Mucosa of descending colon (tissue), 3 donors: ENCODE data around the gene ARFIP2. TPM values are rescaled to one million over a fixed set of nuclear protein-coding genes. Genes with fewer than 3 reads are reported as not detected.

Source experiments
- ATAC-seq: fragments of 200-7000 bp; cut with Tn5 transposase; one replicate; pipeline ENCODE4 v1.9.1; 2020; ENCODE audit warnings: mild to moderate bottlenecking, moderate library complexity
- DNase-seq, 3 donors: peaks; one replicate each; pipeline ENCODE4 v3.0.0-alpha.2; 2020
- H3K36me3 ChIP-seq: fragments of 200-600 bp; one replicate; pipeline ENCODE4 v1.8.0; 2021; ENCODE audit warnings: low read depth, mild to moderate bottlenecking
- H3K4me1 ChIP-seq: fragments of 200-600 bp; one replicate; pipeline ENCODE4 v1.8.0; 2021; ENCODE audit warnings: low read depth, mild to moderate bottlenecking
- H3K4me3 ChIP-seq: fragments of 200-600 bp; one replicate; pipeline ENCODE4 v1.8.0; 2021; ENCODE audit warnings: mild to moderate bottlenecking
- H3K9me3 ChIP-seq: fragments of 200-600 bp; one replicate; pipeline ENCODE4 v1.8.0; 2021; ENCODE audit warnings: mild to moderate bottlenecking
- intact Hi-C, 2 donors: fragments of 100-400 bp; cut with DNase I in 1 of 2; cut with micrococcal nuclease in 1 of 2; formaldehyde crosslinking; loops; one replicate each; pipeline versions ENCODE4 v1.11.0 to v1.11.1; 2022; cut with DNase I, micrococcal nuclease
- total RNA-seq, 3 donors: library from RNA; stranded (reverse); fragmentation: NEBNext Ultra II Directional in 2 of 3; extraction: Animal tissue kit (Norgen Biotek cat#: 25700) in 2 of 3; gene quantifications; one replicate each; pipeline versions ENCODE4 v1.2.1 to v1.2.4, GENCODE V29; 2021 to 2023
- TF ChIP-seq, protein P1 (sequence below): fragments of 200-600 bp; IDR thresholded peaks from one replicate; pipeline ENCODE4 v1.8.0; 2022; ENCODE audit warnings: antibody characterized with exemption, mild to moderate bottlenecking
- donor health status: DM: no; HTN: no; CAD: no; lungs with moderate emphysema.
- donor health status: DM: no; HTN: no; CAD: no.
- donor health status: DM: no; HTN: yes; CAD: no.

The ARFIP2 gene
- total RNA-seq, 3 donors from 2014 or later, result 52.7 to 85.0 (median 76.6) TPM

DNA sequence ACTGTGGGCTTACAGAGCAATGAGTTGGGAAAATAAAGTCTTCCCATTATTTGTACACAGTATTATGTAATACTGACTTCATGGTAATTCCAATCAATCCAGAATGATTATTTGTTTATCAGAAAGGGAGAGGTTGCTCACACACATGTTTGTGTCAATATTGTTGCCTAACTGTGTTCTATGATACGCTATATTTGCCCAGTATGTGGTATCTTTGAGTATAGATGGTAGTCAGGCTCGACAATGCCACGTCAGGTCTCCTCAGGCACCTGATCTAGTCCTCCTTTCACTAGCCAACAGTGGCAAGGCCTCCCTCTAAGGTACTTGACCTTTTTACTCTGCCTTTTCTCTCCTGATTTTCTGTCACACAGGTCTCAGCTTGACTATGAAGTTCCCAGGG, 21.3 kb upstream of the ARFIP2 start:
- Histone ChIP-seq H3K9me3 (no peaks in the 10 kb centered on the region), H3K36me3 (no peaks in the 10 kb centered on the region), H3K4me1 (no peaks in the 10 kb centered on the region), H3K4me3 (no peak overlapping the region)
- intact Hi-C loops, result no loop called here
- DNase-seq, result no peak
- ATAC-seq, result no peak
- TF ChIP-seq, protein P1, sequence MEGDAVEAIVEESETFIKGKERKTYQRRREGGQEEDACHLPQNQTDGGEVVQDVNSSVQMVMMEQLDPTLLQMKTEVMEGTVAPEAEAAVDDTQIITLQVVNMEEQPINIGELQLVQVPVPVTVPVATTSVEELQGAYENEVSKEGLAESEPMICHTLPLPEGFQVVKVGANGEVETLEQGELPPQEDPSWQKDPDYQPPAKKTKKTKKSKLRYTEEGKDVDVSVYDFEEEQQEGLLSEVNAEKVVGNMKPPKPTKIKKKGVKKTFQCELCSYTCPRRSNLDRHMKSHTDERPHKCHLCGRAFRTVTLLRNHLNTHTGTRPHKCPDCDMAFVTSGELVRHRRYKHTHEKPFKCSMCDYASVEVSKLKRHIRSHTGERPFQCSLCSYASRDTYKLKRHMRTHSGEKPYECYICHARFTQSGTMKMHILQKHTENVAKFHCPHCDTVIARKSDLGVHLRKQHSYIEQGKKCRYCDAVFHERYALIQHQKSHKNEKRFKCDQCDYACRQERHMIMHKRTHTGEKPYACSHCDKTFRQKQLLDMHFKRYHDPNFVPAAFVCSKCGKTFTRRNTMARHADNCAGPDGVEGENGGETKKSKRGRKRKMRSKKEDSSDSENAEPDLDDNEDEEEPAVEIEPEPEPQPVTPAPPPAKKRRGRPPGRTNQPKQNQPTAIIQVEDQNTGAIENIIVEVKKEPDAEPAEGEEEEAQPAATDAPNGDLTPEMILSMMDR, result no peak

DNA sequence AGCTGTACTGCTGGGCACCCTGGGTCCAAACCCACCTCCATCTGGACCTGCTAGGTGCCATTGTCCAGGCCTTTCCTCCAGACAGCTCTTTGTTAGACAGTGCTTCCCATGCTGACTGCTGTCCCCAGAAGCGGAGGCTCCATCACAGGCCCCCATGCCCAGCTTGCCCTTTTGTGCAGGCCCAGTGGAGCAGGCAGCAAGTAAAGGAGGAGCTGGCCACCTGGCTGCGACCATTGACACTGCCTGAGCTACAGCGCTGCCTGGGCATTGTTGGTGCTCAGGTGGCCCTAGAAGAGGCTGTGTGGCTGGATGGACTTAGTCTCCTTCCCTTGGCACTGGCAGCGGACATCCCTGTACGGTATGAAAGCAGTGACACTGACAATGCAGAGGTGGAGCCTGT, 17.4 kb upstream of the ARFIP2 start:
- H3K4me1 ChIP-seq, result no peaks in the 10 kb centered on the region
- DNase-seq (no peak), ATAC-seq (no peak)
- no peaks in the 10 kb centered on the region for H3K9me3 ChIP-seq
- H3K4me3 ChIP-seq, result no peak overlapping the region
- H3K36me3 ChIP-seq, result no peaks in the 10 kb centered on the region
- TF ChIP-seq, protein P1, result no peak
- intact Hi-C loops, result no loop called here

DNA sequence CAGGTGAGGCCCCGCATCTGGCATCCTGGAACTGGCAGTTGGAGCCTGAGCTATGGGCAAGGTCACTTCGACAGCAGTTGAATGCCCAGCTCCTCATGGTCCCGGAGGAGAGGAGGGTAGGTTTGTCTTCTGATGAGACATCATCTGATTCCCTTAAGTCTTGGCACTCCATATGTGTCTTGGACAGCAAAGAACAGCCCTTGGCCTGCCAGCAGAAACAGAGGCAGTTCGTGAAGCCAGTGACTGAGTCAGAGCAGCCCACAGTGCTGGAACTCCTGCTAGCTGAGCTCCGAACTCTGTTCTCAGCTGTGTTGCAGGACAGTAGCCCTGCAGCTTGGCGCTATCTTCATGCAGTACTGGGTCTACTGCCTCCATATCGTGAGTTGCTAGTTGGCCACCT, 17.0 kb upstream of the ARFIP2 start:
- intact Hi-C loops, result no loop called here
- Histone ChIP-seq H3K4me1 (no peaks in the 10 kb centered on the region), H3K36me3 (no peaks in the 10 kb centered on the region), H3K9me3 (no peaks in the 10 kb centered on the region), H3K4me3 (no peak overlapping the region)
- DNase-seq, result no peak
- peak; percentile 53 for ATAC-seq
- TF ChIP-seq, protein P1, result no peak

DNA sequence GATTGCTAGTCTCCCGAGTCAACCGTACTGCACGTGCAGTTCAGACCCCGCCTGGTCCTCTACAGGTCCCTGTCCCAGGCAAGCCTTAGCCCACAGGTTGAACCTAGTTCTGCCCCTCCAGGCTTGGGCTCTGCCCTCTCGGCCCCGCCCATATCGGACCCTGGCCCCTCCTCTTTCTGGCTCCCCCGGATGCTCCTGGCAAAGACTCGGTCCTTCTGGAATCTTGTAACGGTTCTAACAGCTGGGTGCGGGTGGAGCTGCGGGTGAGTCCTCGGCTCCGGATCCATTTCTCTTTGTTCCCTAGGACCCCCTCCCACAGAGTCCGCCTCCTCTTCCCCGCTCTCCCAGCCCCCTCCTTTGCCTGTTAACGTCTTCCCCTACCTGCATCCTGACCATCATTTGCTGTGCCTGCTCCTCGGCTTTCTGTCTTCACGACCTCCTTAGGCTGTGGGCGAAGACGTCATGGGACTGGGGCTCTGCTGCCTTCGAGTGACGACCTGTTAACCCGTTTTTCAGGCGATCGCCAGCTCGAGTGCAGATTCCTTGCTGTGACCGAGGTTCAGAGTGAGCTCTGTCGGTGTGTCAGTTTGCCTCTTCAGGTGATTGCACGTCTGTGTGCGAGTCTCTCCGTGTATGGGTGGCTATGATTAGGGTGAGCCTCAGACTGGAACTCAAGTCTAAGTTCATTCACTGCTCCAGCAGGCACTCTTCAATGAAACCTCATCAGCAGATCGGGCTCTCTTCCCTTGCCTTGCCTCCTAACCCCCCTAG, 16.1 kb upstream of the ARFIP2 start, which contains the start of gene DNHD1:
Gene DNHD1 (plus strand): TSS at position 212 of the 771 bp plus-strand sequence. CDS start 936 bp downstream, outside the sequence.
- TF ChIP-seq, protein P1, result no peak
- no peak for DNase-seq
- intact Hi-C loops, result no loop called here
- Histone ChIP-seq H3K4me3 (no peak within 1 kb of the TSS), H3K4me1 (no peaks in the 10 kb centered on the region), H3K36me3 (no peaks in the 10 kb centered on the region), H3K9me3 (no peaks in the 10 kb centered on the region)
- ATAC-seq, result no peak

DNA sequence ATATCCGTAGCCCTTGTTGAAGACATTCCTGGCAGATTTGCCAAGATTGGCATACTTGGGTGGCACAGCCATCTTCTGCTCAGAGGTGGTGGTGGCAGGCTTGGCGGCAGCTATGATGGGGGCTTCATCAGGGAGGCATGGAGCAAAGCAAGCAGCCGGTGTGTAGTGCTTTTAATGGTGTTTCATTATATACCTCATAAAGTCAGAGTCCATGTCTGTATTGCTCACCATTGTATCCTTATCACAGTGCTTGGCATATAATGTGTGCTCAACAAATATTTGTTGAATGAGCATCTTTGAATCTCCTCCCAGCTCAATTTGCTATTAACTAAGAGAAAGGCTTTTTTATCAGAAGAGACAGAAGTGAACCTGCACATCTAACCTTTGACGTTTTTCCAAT, 8.2 kb upstream of the ARFIP2 start:
- Histone ChIP-seq H3K4me3 (no peak overlapping the region), H3K9me3 (no peaks in the 10 kb centered on the region), H3K36me3 (no peaks in the 10 kb centered on the region), H3K4me1 (peaks cover 30% of the 10 kb centered on the region)
- ATAC-seq (peak; percentile 95), DNase-seq (peak in 1 of 3 donors; percentile 27)
- intact Hi-C loops, result no loop called here
- TF ChIP-seq, protein P1, result no peak
